NK-92 (cell line): ENCODE results near the gene CTDSP1.

Experiments used
- DNase-seq: peaks from one replicate; lab custom pipeline; 2025; ENCODE audit not compliant: unreplicated experiment; lab: John Stamatoyannopoulos, UW

The CTDSP1 gene, protein sequence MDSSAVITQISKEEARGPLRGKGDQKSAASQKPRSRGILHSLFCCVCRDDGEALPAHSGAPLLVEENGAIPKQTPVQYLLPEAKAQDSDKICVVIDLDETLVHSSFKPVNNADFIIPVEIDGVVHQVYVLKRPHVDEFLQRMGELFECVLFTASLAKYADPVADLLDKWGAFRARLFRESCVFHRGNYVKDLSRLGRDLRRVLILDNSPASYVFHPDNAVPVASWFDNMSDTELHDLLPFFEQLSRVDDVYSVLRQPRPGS

DNA sequence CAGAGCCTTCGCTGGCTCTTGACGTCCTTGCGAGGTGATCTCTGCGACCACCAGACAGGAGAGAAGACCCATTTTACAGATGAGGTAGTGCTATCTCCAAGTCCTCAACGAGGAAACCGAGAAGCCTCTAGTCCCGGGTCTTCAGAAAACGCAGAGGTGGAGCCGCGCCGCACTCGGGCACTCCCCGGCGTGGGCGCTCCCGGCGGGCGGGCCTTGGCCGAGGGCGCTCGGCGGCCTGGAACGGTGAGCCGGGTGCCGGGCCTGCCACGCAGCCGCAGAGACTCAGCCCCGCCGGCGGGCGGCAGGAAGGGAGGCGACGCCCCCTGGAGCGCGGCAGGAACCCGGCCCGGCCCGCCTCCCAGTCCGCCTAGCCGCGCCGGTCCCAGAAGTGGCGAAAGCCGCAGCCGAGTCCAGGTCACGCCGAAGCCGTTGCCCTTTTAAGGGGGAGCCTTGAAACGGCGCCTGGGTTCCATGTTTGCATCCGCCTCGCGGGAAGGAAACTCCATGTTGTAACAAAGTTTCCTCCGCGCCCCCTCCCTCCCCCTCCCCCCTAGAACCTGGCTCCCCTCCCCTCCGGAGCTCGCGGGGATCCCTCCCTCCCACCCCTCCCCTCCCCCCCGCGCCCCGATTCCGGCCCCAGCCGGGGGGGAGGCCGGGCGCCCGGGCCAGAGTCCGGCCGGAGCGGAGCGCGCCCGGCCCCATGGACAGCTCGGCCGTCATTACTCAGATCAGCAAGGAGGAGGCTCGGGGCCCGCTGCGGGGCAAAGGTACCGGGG is at the start of gene CTDSP1:
Gene CTDSP1, plus strand, starts transcription at position 478 of the 776 bp plus-strand sequence. Its CDS starts 223 bp downstream, at position 701.
- peak; percentile 45 for DNase-seq

- DNase-seq: no peak
These were observed 45.6 kb upstream of the CTDSP1 start for GRCh38 chr2:218354045-218354444.

DNA sequence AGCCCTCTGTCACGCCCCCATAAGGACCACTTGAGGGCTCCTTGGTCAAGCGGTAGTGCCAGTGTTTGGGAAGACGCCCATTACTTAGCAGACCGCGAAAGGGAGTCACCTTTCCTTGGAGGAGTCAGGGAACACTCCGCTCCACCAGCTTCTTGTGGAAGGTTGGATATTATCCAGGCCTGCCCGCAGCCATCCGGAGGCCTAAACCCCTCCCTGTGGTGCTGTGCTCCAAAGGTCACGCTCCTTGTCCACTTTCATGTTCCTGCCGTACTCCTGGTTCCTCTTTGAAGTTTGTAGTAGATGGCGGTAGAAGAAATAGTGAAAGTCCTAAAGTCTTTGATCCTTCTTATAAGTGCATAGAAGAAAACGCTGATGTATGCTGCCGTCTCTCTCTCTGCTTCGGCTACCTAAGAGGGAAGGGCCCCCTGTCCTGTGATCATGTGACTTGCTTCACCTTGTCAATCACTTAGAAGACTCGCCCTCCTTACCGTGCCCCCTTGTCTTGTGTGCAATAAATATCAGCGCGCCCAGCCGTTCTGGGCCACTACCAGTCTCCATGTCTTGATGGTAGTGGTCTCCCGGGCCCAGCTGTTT is 44.7 kb upstream of the CTDSP1 start:
- no peak for DNase-seq

GRCh38 chr2:218357236-218358177 is 42.2 kb upstream of the CTDSP1 start:
- DNase-seq: no peak

- no peak for DNase-seq
These were observed 39.2 kb upstream of the CTDSP1 start for GRCh38 chr2:218360453-218360852.

GRCh38 chr2:218362606-218363005 is 37.1 kb upstream of the CTDSP1 start:
- no peak for DNase-seq

- no peak for DNase-seq
These were observed 35.9 kb upstream of the CTDSP1 start for GRCh38 chr2:218363736-218364135.

- DNase-seq: no peak
These were observed 35.5 kb upstream of the CTDSP1 start for GRCh38 chr2:218364196-218364595.

- no peak for DNase-seq
These were observed 32.9 kb upstream of the CTDSP1 start for GRCh38 chr2:218366621-218367414.

DNA sequence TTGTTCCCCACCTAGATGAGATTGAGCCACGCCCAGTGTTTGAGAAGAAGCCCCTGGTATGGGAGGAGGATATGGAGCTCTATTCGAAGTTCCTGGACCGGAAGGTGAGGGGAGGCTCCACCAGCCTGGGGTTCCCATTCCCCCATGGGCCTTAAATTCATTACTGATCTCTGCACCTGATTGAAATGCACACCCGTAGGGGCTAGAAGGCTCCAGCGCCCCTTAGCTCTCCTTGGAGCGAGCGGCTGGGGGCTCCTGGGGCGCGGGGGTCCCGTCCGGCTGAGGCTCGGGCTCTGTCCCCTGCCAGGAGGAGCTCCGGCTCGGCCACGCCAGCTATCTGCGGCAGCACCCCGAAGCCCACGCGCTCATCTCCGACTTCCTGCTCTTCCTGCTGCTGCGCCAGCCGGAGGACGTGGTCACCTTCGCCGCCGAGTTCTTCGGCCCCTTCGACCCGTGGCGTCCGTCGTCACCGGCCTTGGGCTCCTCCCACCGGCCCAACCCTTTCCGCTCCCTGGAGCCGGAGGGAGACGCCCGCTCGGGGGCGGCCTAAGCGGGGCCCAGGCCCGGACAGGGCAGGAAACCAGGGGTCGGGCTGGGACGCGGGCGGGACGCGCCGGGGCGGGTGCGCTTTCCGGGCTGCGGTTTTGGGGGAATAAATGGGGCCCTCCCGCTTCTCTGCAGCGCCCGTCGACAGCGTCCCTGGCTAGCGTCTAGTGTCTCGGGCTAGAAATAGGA is 32.1 kb upstream of the CTDSP1 start:
- no peak for DNase-seq

- DNase-seq: no peak
These were observed 31.5 kb upstream of the CTDSP1 start for GRCh38 chr2:218368150-218368528.

DNA sequence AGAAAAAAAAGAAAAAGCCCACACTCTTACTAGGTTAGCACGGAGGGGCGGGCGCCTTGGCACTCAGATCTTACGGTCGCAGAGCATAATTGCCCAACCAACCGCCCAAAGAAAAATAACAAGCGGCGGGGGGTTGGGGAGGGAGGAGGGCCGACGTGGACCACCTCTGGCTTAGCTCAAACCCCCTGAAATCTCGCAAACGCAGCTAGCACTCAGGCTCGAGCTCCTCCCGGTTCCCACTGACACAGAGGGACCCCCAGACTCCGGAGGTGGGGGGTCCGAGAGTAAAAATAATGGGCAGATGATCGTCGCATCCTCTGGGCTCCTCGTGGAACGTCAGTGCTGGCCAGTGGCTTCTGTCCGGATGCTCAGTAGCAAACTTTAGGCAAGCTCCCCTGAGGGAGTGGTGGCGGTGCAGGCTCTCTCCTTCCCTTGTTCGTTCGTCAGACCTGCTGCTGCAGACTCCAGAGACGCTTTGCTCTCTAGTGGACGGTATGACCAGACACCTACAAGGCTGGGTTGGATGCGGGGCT is 31.0 kb upstream of the CTDSP1 start:
- DNase-seq: no peak

- DNase-seq: no peak
These were observed 30.3 kb upstream of the CTDSP1 start for GRCh38 chr2:218369330-218369729.

DNA sequence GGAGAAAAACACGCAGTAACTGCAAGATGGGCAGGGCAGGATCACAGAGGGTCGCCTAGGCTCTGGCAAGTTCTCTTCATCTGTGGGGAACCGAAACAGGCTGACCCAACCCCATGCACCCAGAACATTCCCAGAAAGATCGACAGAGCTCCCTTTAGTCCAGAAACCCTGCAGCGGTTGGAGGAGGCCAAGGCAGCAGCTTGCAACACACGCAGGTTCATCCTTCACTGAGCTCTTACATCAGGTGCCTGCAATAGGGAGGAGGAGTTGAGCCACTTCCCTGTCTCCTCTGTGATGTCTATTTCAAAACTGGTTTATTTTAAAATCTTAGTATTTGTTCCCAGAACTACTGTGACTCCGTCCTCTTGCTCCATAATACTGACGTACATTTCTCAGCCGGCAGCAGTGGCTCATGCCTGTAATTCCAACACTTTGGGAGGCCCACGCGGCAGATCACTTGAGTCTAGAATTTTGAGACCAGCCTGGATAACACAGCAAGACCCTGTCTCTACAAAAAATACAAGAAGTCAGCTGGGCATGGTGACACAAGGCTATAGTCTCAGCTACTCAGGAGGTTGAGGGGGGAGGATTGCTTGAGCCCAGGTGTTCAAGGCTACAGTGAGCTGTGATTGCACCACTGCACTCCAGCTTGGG is 29.1 kb upstream of the CTDSP1 start:
- no peak for DNase-seq

- no peak for DNase-seq
These were observed 27.7 kb upstream of the CTDSP1 start for GRCh38 chr2:218371983-218372350.

DNA sequence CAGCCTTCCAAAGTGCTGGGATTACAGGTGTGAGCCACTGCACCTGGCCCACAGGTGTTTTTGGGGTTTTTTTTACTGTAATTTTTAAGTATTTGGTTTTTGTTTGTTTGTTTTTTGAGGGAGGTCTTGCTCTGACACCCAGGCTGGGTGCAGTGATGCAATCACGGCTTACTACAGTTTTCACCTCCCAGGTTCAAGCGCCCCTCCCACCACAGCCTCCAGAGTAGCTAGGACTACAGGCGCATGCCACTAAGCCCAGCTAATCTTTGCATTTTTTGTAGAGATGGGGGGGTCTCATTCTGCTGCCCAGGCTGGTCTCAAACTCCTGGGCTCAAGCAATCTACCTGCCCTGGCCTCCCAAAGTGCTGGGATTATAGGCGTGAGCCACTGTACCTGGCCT is 24.9 kb upstream of the CTDSP1 start:
- no peak for DNase-seq

DNA sequence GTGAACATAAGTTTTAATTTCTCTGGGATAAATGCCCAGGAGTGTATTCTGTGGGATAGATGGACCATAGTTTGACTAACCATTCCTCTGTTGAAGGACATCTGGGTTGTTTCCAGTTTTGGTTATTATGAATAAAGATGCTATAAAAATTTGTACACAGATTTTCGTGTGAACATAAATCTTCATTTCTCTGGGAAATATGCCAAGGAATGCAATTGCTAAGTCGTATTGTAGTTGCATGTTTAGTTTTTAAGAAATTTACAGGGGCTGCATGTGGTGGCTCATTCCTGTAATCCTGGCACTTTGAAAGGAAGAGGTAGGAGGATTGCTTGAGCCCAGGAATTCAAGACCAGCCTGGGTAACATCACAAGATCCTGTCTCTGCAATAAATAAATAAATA is 24.5 kb upstream of the CTDSP1 start:
- no peak for DNase-seq

DNA sequence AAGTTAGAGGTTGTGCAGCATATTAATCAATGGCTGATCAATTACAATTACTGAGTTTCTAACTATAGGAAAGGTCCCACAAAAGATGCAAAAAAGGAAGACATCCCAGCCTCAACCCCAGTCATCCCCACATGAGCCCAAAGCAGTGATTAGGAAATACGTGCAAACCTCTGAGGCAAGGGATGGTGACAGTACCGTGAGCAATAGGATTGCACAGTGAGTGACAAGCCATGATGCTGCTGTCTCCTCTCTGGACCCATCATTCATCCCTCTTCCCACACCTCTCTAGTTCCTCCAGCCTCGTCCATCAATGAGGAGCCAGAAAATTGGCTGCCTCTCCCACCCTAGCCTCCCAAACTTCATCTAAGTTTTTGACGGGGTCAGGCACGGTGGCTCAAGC is 21.6 kb upstream of the CTDSP1 start:
- no peak for DNase-seq

DNA sequence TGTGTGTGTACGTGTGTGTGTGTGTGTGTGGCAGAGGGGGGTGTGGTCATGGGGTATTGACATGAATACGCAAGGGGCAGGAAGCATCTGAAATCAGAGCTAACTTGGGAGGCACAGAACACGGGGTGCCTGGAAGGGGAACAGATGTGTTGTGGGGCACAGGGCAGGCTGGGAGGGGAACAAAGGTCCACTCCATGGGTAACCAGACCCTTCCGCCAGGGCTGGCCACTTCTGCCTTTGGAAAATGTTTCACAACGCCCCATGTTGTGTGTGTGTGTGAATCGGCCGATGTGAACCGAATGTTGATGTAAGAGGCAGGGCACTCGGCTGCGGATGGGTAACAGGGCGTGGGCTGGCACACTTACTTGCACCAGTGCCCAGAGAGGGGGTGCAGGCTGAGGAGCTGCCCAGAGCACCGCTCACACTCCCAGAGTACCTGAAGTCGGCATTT is 17.7 kb upstream of the CTDSP1 start, which contains the start of gene SLC11A1:
Gene SLC11A1, plus strand, starts transcription at position 358 of the 451 bp plus-strand sequence. CDS start 96 bp downstream, outside the sequence.
- DNase-seq: no peak
